HG03439 (cell line): Measurements from ENCODE around the gene ITGAD.

Source experiments
- ATAC-seq: cut with Tn5 transposase; IDR thresholded peaks from one replicate; pipeline ENCODE4 v1.9.1; 2021; ENCODE audit warnings: mild to moderate bottlenecking, moderate library complexity; ENCODE audit not compliant: unreplicated experiment

Gene ITGAD

DNA sequence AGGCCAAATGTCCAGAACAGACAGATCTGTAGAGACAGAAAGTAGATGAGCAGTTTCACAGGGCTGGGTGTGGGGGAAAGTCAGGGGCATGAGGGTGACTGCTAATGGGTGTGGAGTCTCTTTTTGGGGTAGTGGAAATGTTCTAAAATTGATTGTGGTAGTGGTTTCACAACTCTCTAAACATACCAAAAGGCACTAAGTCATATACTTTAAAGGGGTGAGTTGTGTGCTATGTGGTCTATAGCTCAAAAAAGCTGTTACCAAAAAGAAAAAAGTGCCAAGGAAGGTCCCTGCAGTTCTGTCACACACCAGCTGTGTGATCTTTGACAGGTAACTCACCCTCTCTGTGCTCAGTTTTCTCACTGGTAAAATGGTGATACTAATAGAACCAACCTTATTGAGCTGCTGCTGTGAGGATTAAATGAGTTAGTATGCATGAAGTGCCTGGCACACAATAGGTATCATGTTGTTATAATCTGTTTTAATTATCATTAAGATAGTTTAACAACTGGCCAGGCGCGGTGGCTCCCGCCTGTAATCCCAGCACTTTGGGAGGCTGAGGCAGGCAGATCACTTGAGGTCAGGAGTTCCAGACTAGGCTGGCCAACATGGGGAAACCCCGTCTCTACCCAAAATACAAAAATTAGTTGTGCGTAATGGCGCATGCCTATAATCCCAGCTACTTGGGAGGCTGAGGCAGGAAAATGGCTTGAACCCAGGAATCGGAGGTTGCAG is 27.8 kb upstream of the ITGAD start:
- no peak for ATAC-seq

- no peak for ATAC-seq
Observed at GRCh38 chr16:31367853-31368252, 25.3 kb upstream of the ITGAD start.

GRCh38 chr16:31371008-31371407 is 22.1 kb upstream of the ITGAD start:
- ATAC-seq: no peak

DNA sequence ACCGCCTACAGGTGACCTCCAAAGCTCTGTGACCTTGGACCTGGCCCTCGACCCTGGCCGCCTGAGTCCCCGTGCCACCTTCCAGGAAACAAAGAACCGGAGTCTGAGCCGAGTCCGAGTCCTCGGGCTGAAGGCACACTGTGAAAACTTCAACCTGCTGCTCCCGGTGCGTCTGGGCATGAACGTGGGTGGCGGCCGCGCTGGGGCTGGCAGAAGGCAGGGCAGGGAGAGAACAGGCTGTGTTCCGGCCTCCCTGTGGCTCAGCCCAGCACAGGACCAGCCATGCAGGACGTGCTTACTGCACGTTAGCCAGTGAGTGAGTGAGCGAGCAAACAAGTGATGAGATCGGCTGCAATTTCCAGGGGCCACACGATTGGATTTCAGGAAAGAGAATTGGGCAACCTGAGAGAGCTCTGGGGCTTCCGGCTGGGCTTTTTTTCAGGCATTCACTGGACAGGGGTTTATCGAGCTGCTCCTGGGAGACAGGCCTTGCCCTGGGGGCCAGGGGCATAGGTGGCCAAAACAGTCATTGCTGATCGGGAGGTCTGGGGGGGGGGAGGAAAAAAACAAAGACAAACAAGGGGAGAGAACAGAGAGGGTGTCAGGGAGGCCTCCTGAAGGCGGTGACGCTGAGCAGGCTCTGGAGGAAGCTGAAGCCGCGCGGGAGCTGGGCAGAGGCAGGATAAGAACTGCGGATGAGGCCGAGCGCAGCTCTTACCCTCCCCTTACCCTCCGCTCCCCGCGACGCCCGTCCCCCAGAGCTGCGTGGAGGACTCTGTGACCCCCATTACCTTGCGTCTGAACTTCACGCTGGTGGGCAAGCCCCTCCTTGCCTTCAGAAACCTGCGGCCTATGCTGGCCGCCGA is 21.3 kb upstream of the ITGAD start:
- no peak for ATAC-seq

DNA sequence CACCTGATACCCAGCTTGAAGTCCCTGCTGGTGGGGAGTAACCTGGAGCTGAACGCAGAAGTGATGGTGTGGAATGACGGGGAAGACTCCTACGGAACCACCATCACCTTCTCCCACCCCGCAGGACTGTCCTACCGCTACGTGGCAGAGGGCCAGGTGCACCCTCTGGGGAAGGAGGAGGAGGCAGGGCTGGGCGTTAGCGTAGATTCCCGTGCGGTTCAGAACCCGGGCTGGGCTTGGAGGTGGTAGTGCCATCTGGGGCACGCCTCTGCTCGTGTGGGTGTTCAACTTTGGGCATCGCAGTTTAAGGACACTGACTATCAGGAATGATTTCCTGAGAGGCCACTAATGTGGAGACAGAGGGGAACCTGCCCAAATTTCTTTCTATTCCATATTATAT is 19.9 kb upstream of the ITGAD start:
- no peak for ATAC-seq

DNA sequence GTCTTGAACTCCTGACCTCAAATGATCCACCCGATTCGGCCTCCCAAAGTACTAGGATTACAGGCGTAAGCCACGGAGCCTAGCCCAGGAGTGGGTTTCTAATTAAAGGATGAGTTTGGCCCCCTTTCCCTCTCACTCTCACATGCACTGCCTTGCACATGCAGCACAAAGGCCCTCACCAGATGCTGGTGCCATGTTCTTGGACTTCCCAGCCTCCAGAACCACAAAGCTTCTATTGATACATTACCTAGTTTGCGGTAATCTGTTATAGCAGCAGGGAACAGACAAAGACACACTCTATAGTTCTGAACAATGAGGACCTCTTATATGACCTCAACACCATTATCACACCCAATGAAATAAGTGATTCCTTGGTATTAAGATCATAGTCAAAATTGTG is 17.9 kb upstream of the ITGAD start:
- ATAC-seq: no peak

GRCh38 chr16:31376705-31377104 is 16.4 kb upstream of the ITGAD start:
- ATAC-seq: no peak

DNA sequence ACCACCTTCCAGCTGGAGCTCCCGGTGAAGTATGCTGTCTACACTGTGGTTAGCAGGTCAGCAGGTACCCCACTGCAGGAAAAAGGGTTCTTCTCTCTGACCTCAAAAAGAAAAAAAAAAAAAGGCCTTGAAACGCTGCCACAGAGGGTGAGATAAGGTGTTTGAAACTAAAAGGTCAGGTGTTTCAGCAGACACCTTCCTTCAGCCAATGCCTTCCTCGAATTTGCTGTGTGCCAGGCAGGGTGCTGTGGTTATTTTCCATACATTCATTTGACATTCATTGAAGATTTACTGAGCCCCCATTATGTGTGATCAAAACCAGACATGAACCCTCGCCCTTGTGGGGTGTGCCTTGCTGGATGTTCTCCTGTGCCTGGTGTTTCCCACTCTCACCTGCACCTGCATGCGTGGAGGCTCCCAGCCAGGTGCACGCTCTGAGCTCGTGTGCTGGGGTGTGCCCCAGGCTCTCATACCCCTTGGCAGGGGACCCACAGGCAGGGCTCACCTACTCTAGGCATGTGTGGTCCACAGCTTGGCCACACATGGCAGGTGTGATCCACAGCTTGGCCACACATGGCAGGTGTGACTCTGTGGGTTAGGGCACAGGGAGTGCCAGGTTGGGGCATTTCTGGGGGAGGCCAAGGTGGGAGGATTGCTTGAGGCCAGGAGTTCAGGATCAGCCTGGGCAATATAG is 15.8 kb upstream of the ITGAD start:
- no peak for ATAC-seq

- ATAC-seq: no peak
Observed at GRCh38 chr16:31380201-31380600, 12.9 kb upstream of the ITGAD start.

GRCh38 chr16:31382485-31383161 is 10.5 kb upstream of the ITGAD start:
- no peak for ATAC-seq

GRCh38 chr16:31385680-31386079 is 7.5 kb upstream of the ITGAD start:
- ATAC-seq: no peak

DNA sequence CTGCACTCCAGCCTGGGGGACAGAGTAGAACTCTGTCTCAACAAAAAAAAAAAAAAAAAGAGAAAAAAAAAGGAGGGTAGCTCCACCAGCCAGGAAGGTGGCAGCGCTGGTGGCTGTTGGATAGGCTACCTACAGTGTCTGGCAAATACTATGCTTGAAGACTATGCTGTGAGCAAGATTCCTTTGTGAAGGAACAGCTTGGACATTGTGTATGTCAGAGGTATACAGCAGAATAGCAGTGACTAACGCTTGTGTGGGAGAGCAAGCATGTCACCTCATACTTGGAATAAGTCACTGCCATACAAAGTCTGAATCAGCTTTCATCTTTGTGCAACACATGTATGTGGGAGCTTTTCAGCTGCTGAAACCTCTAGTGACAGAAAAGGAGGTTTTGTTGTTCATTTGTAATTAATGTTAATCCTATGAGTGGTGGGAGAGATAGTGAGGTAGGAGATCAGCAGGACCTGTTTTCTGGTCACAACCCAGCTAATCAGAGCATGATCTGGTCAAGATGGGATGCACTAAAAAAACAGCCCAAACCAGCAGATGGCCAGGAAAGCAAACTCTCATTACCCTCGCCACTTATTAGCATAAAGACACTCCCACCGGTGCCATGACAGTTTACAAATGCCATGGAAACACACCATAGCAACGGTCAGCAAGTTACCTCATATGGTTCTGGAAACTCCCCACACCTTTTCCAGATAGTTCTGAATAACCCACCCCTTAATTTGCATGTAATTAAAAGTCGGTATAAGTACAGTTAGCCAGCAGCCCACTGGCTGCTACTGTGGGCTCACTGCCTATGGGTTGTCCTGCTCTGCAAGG is 6.8 kb upstream of the ITGAD start:
- ATAC-seq: no peak

DNA sequence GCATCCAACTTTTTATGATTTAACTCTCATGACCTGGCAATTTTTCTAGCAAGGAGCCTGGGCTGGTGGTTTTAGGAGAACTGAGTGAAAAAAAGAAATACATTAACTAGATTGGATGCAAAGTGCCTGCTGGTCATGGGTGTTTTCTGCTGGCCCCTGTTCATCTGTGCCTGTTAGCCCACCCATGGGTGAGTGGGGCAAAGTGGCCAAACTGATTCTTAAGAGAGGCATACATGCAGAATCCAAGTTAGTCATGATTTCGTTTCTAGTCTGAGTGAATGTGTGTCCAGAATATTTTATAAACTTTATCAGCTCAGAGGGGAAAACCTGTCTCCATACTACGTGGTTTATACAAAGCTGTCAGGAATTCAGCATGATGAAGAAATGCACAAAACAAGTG is 4.6 kb upstream of the ITGAD start:
- no peak for ATAC-seq

DNA sequence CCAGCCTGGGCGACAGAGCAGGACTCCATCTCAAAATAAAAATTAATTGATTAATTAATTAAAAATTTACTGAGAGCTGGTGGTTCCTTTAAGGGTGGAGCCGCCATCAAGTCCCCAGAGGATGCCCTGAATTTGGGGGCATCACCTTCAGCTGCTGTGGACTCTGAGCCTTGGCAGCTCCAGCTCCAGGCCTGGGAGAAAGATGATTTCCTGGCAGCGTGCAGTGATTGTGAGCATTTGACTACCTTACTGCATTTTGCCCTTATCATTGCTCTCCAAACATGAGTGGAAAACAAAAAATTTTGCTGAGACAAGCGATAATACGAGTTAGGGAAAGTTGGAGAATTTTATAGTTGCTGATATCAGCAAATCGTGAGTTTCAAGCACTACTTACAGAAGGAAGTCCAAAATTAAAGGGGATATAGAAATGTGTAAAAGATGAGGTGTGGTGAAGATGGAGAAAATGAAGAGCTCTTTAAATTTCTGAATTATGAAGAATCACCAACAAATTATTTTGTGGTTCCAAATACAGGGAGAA is 2.6 kb upstream of the ITGAD start:
- no peak for ATAC-seq

DNA sequence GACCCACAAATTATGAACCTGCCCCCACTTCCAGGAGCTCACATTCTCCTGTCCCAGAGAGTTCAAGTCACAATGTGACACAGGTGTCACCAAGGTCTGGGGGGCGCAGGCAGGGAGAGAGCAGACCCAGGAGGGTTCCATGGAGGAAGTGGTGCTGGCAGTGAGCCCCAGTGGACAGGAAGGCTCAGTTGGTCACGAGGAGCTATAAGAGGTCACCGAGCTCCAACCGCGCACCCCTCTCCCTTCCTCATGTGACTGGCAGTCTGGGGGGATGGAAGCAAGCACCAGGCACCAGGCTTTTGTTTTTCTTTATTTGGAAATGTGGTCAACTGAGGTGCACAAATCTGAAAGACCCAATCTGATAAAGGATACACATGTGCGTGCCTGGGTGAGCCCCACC is 2.5 kb downstream of the ITGAD start:
- ATAC-seq: no peak

GRCh38 chr16:31397096-31397660 is 4.0 kb downstream of the ITGAD start:
- ATAC-seq: no peak

GRCh38 chr16:31397701-31398100 is 4.6 kb downstream of the ITGAD start:
- no peak for ATAC-seq

DNA sequence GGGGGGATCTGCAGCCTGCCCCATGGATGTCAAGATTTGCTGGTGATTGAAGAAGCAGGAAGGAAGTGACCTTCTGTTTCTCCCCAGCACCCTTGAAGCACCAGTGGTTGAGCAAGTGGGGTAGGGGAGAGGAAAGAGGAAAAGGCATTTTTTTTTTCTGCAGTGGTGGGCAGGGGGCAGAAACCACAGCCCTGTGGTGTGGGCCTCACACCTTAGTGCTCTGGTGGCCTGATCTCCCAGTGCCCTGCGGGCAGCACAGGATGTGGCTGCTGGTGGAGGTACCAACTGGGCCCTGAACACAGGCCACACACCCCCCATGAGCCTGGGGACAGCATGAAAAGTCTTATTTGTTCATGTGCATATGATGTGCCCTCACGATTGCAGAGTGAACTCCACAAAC is 7.1 kb downstream of the ITGAD start:
- ATAC-seq: no peak

- no peak for ATAC-seq
Observed at GRCh38 chr16:31401436-31401835, 8.3 kb downstream of the ITGAD start.

GRCh38 chr16:31402687-31403086 is 9.6 kb downstream of the ITGAD start:
- no peak for ATAC-seq
